Measurements from ENCODE around the gene YBEY. TPM values are rescaled to one million over a fixed set of nuclear protein-coding genes. Genes with fewer than 3 reads are reported as not detected.

Gene YBEY
- total and polyA plus RNA-seq, 2 of the 13 experiments (the other 11 are each of a cell fraction or from before 2014, with no cell fraction given), result 6.5 to 8.9 TPM

DNA sequence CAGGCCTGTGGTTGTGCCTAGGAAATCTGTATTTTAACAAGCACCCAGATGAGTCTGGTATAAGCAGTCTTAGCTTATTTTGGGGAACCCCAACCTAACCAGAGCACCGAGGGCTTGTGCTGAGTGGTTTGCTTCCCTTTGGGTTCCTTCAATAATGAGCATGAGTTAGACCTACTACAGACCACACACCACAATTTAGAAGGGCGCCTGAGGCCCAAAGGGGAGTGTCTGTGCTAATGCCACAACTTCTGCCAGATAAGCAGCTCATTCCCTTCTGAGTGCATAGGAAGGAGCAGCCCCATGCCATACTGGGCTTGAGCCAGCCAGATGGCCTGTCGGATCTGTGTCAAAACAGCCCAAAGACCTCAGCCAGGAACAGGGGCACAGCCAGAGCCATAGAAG lies 42.2 kb upstream of the YBEY start (continued):
- no peak for TF ChIP-seq ZNF331 (CRISPR knock-in tag; IDR thresholded peaks at IDR 0.05)
- TF ChIP-seq ZNF326 (CRISPR knock-in tag; IDR thresholded peaks at IDR 0.05; ENCODE audit: borderline replicate concordance), result no peak
- no peak for TF ChIP-seq MAF1 (CRISPR knock-in tag; IDR thresholded peaks at IDR 0.05; ENCODE audit: borderline replicate concordance)
- TF ChIP-seq, protein P1, sequence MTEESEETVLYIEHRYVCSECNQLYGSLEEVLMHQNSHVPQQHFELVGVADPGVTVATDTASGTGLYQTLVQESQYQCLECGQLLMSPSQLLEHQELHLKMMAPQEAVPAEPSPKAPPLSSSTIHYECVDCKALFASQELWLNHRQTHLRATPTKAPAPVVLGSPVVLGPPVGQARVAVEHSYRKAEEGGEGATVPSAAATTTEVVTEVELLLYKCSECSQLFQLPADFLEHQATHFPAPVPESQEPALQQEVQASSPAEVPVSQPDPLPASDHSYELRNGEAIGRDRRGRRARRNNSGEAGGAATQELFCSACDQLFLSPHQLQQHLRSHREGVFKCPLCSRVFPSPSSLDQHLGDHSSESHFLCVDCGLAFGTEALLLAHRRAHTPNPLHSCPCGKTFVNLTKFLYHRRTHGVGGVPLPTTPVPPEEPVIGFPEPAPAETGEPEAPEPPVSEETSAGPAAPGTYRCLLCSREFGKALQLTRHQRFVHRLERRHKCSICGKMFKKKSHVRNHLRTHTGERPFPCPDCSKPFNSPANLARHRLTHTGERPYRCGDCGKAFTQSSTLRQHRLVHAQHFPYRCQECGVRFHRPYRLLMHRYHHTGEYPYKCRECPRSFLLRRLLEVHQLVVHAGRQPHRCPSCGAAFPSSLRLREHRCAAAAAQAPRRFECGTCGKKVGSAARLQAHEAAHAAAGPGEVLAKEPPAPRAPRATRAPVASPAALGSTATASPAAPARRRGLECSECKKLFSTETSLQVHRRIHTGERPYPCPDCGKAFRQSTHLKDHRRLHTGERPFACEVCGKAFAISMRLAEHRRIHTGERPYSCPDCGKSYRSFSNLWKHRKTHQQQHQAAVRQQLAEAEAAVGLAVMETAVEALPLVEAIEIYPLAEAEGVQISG (CRISPR knock-in tag; IDR thresholded peaks at IDR 0.05), result no peak
- TF ChIP-seq, protein P2, sequence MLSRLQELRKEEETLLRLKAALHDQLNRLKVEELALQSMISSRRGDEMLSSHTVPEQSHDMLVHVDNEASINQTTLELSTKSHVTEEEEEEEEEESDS (CRISPR knock-in tag; IDR thresholded peaks at IDR 0.05; ENCODE audit: borderline replicate concordance), result no peak
- TF ChIP-seq, protein P3, sequence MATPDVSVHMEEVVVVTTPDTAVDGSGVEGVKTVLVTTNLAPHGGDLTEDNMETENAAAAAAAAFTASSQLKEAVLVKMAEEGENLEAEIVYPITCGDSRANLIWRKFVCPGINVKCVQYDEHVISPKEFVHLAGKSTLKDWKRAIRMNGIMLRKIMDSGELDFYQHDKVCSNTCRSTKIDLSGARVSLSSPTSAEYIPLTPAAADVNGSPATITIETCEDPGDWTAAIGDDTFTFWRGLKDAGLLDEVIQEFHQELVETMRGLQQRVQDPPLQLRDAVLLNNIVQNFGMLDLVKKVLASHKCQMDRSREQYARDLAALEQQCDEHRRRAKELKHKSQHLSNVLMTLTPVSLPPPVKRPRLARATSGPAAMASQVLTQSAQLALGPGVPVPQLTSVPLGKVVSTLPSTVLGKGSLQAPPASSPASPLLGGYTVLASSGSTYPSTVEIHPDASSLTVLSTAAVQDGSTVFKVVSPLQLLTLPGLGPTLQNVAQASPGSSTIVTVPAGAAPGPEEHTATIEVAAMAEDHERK (CRISPR knock-in tag; IDR thresholded peaks at IDR 0.05; ENCODE audit: low read depth), result no peak
- TF ChIP-seq, protein P4, sequence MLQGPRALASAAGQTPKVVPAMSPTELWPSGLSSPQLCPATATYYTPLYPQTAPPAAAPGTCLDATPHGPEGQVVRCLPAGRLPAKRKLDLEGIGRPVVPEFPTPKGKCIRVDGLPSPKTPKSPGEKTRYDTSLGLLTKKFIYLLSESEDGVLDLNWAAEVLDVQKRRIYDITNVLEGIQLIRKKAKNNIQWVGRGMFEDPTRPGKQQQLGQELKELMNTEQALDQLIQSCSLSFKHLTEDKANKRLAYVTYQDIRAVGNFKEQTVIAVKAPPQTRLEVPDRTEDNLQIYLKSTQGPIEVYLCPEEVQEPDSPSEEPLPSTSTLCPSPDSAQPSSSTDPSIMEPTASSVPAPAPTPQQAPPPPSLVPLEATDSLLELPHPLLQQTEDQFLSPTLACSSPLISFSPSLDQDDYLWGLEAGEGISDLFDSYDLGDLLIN (CRISPR knock-in tag; IDR thresholded peaks at IDR 0.05; ENCODE audit: borderline replicate concordance), result no peak
- TF ChIP-seq DNMT3B (CRISPR knock-in tag; conservative IDR thresholded peaks at IDR 0.05), result no peak
- TF ChIP-seq, protein P5, sequence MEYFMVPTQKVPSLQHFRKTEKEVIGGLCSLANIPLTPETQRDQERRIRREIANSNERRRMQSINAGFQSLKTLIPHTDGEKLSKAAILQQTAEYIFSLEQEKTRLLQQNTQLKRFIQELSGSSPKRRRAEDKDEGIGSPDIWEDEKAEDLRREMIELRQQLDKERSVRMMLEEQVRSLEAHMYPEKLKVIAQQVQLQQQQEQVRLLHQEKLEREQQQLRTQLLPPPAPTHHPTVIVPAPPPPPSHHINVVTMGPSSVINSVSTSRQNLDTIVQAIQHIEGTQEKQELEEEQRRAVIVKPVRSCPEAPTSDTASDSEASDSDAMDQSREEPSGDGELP (IDR thresholded peaks at IDR 0.05; ENCODE audit: borderline replicate concordance, low read depth), result no peak
- TF ChIP-seq GPN1 (CRISPR knock-in tag; IDR thresholded peaks at IDR 0.05; ENCODE audit: borderline replicate concordance), result no peak
